Loucy (cell line): Measurements from ENCODE around the gene CRADD.

Experiments
- CTCF ChIP-seq: fragments of 200-600 bp; sonication (generic); conservative IDR thresholded peaks from 2 replicates; pipeline ENCODE4 v1.5.1; 2014; ENCODE audit warnings: mild to moderate bottlenecking, antibody characterized with exemption, low read length
- EZH2phosphoT487 ChIP-seq: fragments of 200-600 bp; IDR thresholded peaks from 2 replicates; pipeline ENCODE4 v1.6.1; 2018; ENCODE audit warnings: antibody characterized with exemption, mild to moderate bottlenecking, moderate library complexity, borderline replicate concordance

DNA sequence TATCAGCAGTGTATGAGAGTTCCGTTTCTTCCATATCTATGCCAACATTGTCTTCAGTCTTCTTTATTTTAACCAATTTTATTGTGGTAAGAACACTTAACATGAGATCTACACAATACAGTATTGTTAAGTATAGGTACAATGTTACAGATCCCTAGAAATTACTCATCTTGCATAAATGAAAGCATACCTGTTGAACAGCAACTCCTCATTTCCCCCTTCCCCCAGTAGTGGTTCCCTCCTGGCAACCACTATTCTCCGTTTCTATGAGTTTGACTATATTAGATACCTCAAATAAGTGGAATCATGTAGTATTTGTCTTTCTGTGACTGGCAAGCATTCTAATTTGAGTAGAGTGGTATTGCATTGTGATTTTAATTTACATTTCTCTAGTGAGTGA is 150.5 kb downstream of the CRADD start:
- no peak for TF ChIP-seq CTCF
- no peak for TF ChIP-seq EZH2phosphoT487
